ENCODE results near the gene KIF1A. TPM values are rescaled to one million over a fixed set of nuclear protein-coding genes. Genes with fewer than 3 reads are reported as not detected.

The KIF1A gene
- total and polyA plus RNA-seq, 4 experiments from 2014 or later: not detected

GRCh38 chr2:240764605-240765004, 55.4 kb downstream of the KIF1A start:
- Mint-ChIP-seq H3K9me3 (no peaks in the 10 kb centered on the region), H3K27ac (peak overlapping the region in 1 of 7 donors; percentile 6), H3K27me3 (no peaks in the 10 kb centered on the region), H3K4me1 (no peaks in the 10 kb centered on the region), H3K36me3 (no peaks in the 10 kb centered on the region), H3K4me3 (no peak overlapping the region)
- intact Hi-C loops (cut with micrococcal nuclease): no loop called here
- no peaks in the 10 kb centered on the region for H3K4me1 ChIP-seq (ENCODE audit: insufficient read depth, low read length)
- H3K36me3 ChIP-seq (ENCODE audit: insufficient read depth, low read length): no peaks in the 10 kb centered on the region
- ChIA-PET CTCF (ENCODE audit: partially characterized antibody) (no interaction called here), POLR2A (ENCODE audit: partially characterized antibody) (no interaction called here)
- DNase-seq: no peak
- no peaks in the 10 kb centered on the region for H3K27me3 ChIP-seq (ENCODE audit: insufficient read depth, low read length)
- H3K4me3 ChIP-seq (ENCODE audit: low read length in 2 of 2): no peak overlapping the region
- no peak overlapping the region for H3K27ac ChIP-seq (ENCODE audit: low read depth, low read length)
- no peaks in the 10 kb centered on the region for H3K9me3 ChIP-seq (ENCODE audit: control insufficient read depth in 1 of 2, low read length in 2 of 2)

GRCh38 chr2:240762971-240763370, 57.0 kb downstream of the KIF1A start:
- H3K27ac ChIP-seq (ENCODE audit: low read depth, low read length): no peak overlapping the region
- no peaks in the 10 kb centered on the region for H3K36me3 ChIP-seq (ENCODE audit: insufficient read depth, low read length)
- POLR2A ChIA-PET (ENCODE audit: partially characterized antibody): no interaction called here
- Mint-ChIP-seq H3K27me3 (no peaks in the 10 kb centered on the region), H3K4me3 (no peak overlapping the region), H3K36me3 (no peaks in the 10 kb centered on the region), H3K4me1 (no peaks in the 10 kb centered on the region), H3K9me3 (no peaks in the 10 kb centered on the region), H3K27ac (no peak overlapping the region)
- H3K9me3 ChIP-seq (ENCODE audit: control insufficient read depth in 1 of 2, low read length in 2 of 2): no peaks in the 10 kb centered on the region
- no peaks in the 10 kb centered on the region for H3K4me1 ChIP-seq (ENCODE audit: insufficient read depth, low read length)
- CTCF ChIA-PET (ENCODE audit: partially characterized antibody): interaction anchor here (1.4 kb wide), 1 partner anchor 249 kb away, joined by 4 read pairs; no protein-coding TSS in a partner anchor
- no peak for DNase-seq
- H3K27me3 ChIP-seq (ENCODE audit: insufficient read depth, low read length): no peaks in the 10 kb centered on the region
- intact Hi-C loops (cut with micrococcal nuclease): no loop called here
- H3K4me3 ChIP-seq (ENCODE audit: low read length in 2 of 2): no peak overlapping the region

GRCh38 chr2:240762249-240762648, 57.8 kb downstream of the KIF1A start:
- Mint-ChIP-seq H3K36me3 (no peaks in the 10 kb centered on the region), H3K27ac (no peak overlapping the region), H3K4me1 (no peaks in the 10 kb centered on the region), H3K9me3 (no peaks in the 10 kb centered on the region), H3K27me3 (no peaks in the 10 kb centered on the region), H3K4me3 (no peak overlapping the region)
- Histone ChIP-seq H3K27ac (ENCODE audit: low read depth, low read length) (no peak overlapping the region), H3K9me3 (ENCODE audit: control insufficient read depth in 1 of 2, low read length in 2 of 2) (no peaks in the 10 kb centered on the region), H3K4me3 (ENCODE audit: low read length in 2 of 2) (no peak overlapping the region), H3K27me3 (ENCODE audit: insufficient read depth, low read length) (no peaks in the 10 kb centered on the region), H3K36me3 (ENCODE audit: insufficient read depth, low read length) (no peaks in the 10 kb centered on the region), H3K4me1 (ENCODE audit: insufficient read depth, low read length) (no peaks in the 10 kb centered on the region)
- ChIA-PET CTCF (ENCODE audit: partially characterized antibody) (interaction anchor here (1.4 kb wide), 1 partner anchor 248 kb away, joined by 4 read pairs; no protein-coding TSS in a partner anchor), POLR2A (ENCODE audit: partially characterized antibody) (no interaction called here)
- intact Hi-C loops (cut with micrococcal nuclease): no loop called here
- DNase-seq: no peak

DNA sequence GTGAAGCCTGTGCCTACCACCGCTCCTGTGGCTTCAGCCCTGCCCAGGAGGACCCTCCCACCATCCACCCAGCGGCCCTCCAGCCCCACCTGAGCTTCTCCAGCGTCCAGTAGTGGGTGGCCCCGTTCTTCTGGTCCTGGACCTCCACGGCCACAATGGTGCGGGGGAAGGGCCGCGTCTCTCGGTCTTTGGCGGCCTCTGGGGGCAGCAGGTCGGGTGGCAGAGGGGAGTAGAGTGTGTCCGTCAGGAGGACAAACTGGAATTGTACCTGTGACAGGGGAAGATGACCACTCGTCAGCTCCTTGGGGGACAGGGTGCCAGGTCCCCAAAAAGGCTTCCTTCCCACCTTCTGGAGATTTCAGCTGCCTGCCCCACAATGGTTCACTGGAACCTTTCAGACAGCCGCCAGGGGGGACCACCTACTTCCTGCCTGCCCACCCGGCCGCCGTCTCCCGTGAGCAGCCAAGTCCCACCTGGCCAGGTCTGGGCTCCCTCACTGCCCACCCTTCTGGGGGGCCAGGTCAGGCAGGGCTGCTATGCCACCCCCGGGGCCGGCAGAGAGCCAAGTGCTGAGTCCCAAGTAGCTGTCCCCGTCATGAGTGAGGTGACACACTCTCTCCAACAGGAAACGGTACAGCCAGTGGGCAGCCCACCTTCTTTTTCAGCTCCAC, 59.3 kb downstream of the KIF1A start:
- no peak overlapping the region for H3K4me3 ChIP-seq (ENCODE audit: low read length in 2 of 2)
- H3K4me1 Mint-ChIP-seq: no peaks in the 10 kb centered on the region
- no peaks in the 10 kb centered on the region for H3K9me3 Mint-ChIP-seq
- POLR2A ChIA-PET (ENCODE audit: partially characterized antibody): no interaction called here
- no peak overlapping the region for H3K4me3 Mint-ChIP-seq
- no peaks in the 10 kb centered on the region for H3K36me3 ChIP-seq (ENCODE audit: insufficient read depth, low read length)
- CTCF ChIA-PET (ENCODE audit: partially characterized antibody): interaction anchor here (0.6 kb wide), 1 partner anchor 247 kb away, joined by 3 read pairs; no protein-coding TSS in a partner anchor
- no peak overlapping the region for H3K27ac Mint-ChIP-seq
- no peaks in the 10 kb centered on the region for H3K36me3 Mint-ChIP-seq
- intact Hi-C loops (cut with micrococcal nuclease): no loop called here
- no peaks in the 10 kb centered on the region for H3K27me3 Mint-ChIP-seq
- H3K4me1 ChIP-seq (ENCODE audit: insufficient read depth, low read length): no peaks in the 10 kb centered on the region
- no peaks in the 10 kb centered on the region for H3K27me3 ChIP-seq (ENCODE audit: insufficient read depth, low read length)
- DNase-seq: no peak
- H3K27ac ChIP-seq (ENCODE audit: low read depth, low read length): no peak overlapping the region
- no peaks in the 10 kb centered on the region for H3K9me3 ChIP-seq (ENCODE audit: control insufficient read depth in 1 of 2, low read length in 2 of 2)

DNA sequence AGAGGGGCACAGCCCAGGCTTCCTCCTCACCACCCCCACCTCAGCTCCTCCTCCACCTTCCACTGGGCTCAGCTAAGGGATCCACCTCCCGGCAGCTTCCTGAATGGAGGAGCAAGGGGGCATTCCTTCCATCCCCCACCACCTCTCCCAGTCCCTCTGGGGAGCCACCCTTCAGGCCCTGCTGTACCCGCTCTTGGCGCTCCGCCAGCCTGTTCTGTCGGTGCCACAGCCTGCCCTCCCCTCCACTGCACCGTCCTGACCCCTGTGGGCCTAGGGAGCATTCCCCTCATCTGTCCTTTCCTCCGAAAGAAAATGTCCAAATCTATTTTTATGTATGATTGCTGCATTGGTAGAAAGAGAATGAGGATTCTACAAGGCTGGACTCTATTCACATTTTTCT, 59.9 kb downstream of the KIF1A start:
- no peaks in the 10 kb centered on the region for H3K4me1 ChIP-seq (ENCODE audit: insufficient read depth, low read length)
- no peak for DNase-seq
- Mint-ChIP-seq H3K27ac (no peak overlapping the region), H3K4me3 (no peak overlapping the region), H3K4me1 (no peaks in the 10 kb centered on the region), H3K9me3 (no peaks in the 10 kb centered on the region), H3K36me3 (no peaks in the 10 kb centered on the region), H3K27me3 (no peaks in the 10 kb centered on the region)
- no peak overlapping the region for H3K27ac ChIP-seq (ENCODE audit: low read depth, low read length)
- intact Hi-C loops (cut with micrococcal nuclease): no loop called here
- H3K4me3 ChIP-seq (ENCODE audit: low read length in 2 of 2): no peak overlapping the region
- no peaks in the 10 kb centered on the region for H3K36me3 ChIP-seq (ENCODE audit: insufficient read depth, low read length)
- H3K27me3 ChIP-seq (ENCODE audit: insufficient read depth, low read length): no peaks in the 10 kb centered on the region
- no peaks in the 10 kb centered on the region for H3K9me3 ChIP-seq (ENCODE audit: control insufficient read depth in 1 of 2, low read length in 2 of 2)
- ChIA-PET CTCF (ENCODE audit: partially characterized antibody) (interaction anchor here (0.6 kb wide), 1 partner anchor 246 kb away, joined by 3 read pairs; no protein-coding TSS in a partner anchor), POLR2A (ENCODE audit: partially characterized antibody) (no interaction called here)

DNA sequence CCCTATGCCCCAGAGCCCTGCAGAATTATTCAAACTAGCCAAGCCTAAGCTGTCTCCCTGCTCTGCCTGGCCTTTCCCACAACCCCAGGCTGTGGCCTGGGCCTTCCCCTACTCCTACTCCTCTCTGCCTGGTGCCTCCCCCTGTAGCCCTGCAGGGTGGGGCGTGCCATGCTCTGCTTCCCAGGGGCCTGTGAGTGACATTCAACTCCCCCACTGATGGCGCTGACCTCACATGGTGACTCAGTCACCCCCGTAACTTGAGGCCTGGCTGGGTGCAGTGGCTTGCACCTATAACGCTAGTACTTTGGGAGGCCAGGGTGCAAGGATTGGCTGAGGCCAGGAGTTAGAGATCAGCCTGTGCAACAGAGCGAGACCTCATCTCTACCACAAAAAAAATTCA, 60.6 kb downstream of the KIF1A start:
- Histone ChIP-seq H3K27me3 (ENCODE audit: insufficient read depth, low read length) (no peaks in the 10 kb centered on the region), H3K4me3 (ENCODE audit: low read length in 2 of 2) (no peak overlapping the region), H3K36me3 (ENCODE audit: insufficient read depth, low read length) (no peaks in the 10 kb centered on the region), H3K4me1 (ENCODE audit: insufficient read depth, low read length) (no peaks in the 10 kb centered on the region), H3K9me3 (ENCODE audit: control insufficient read depth in 1 of 2, low read length in 2 of 2) (no peaks in the 10 kb centered on the region), H3K27ac (ENCODE audit: low read depth, low read length) (no peak overlapping the region)
- no peaks in the 10 kb centered on the region for H3K9me3 Mint-ChIP-seq
- no peak for DNase-seq
- H3K4me3 Mint-ChIP-seq: no peak overlapping the region
- intact Hi-C loops (cut with micrococcal nuclease): no loop called here
- no peaks in the 10 kb centered on the region for H3K36me3 Mint-ChIP-seq
- H3K27me3 Mint-ChIP-seq: no peaks in the 10 kb centered on the region
- POLR2A ChIA-PET (ENCODE audit: partially characterized antibody): no interaction called here
- peak overlapping the region in 1 of 7 donors; percentile 52 for H3K27ac Mint-ChIP-seq
- H3K4me1 Mint-ChIP-seq: no peaks in the 10 kb centered on the region
- CTCF ChIA-PET (ENCODE audit: partially characterized antibody): no interaction called here

DNA sequence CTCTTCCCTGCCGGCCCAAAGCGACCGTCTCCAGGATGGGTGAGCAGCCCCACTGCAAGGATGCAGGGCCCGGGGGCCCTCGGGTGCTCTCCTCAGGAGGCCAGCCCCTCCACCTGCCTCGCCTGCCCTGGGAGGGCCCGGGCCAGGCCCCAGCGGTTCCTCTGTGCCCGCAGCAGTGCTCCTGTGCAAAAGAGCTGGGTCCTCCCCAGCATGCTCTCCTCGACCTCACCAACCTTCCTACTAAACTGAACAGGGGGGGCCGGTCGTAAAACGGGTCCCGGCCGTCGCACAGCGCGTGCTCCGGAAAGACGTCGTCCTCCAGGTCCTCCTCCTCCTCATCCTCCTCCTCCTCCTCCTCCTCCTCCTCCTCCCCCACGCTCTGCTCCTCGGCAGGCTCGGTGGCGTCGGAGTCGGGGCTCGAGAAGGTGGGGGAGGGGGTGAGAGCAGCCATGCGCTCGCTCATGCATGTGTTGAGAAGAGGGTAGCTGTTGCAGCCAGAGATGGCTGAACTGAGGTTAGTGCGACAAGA, 62.9 kb downstream of the KIF1A start:
- CTCF ChIA-PET (ENCODE audit: partially characterized antibody): no interaction called here
- DNase-seq: no peak
- H3K4me1 ChIP-seq (ENCODE audit: insufficient read depth, low read length): no peaks in the 10 kb centered on the region
- H3K27me3 Mint-ChIP-seq: no peaks in the 10 kb centered on the region
- no peaks in the 10 kb centered on the region for H3K36me3 Mint-ChIP-seq
- no peaks in the 10 kb centered on the region for H3K9me3 ChIP-seq (ENCODE audit: control insufficient read depth in 1 of 2, low read length in 2 of 2)
- no peaks in the 10 kb centered on the region for H3K36me3 ChIP-seq (ENCODE audit: insufficient read depth, low read length)
- H3K9me3 Mint-ChIP-seq: no peaks in the 10 kb centered on the region
- POLR2A ChIA-PET (ENCODE audit: partially characterized antibody): no interaction called here
- no peaks in the 10 kb centered on the region for H3K4me1 Mint-ChIP-seq
- H3K4me3 Mint-ChIP-seq: no peak overlapping the region
- H3K27me3 ChIP-seq (ENCODE audit: insufficient read depth, low read length): no peaks in the 10 kb centered on the region
- intact Hi-C loops (cut with micrococcal nuclease): no loop called here
- no peak overlapping the region for H3K27ac Mint-ChIP-seq
- no peak overlapping the region for H3K27ac ChIP-seq (ENCODE audit: low read depth, low read length)
- H3K4me3 ChIP-seq (ENCODE audit: low read length in 2 of 2): no peak overlapping the region
